Peyer's patch (tissue), 4 donors: ENCODE results near the gene STEAP1B.

ENCODE experiments used
- CTCF ChIP-seq, 6 experiments: fragments of 450-650 bp in 4 of 6; fragments of 200-600 bp in 2 of 6; sonication (generic) in 1 of 6; IDR thresholded peaks; one replicate each; pipeline ENCODE4 v1.5.1; 2017 to 2019; ENCODE audit warnings: antibody characterized with exemption in 6 of 6, mild to moderate bottlenecking in 3 of 6, moderate library complexity in 1 of 6
- POLR2A ChIP-seq, 2 donors: fragments of 450-650 bp; IDR thresholded peaks; one replicate each; pipeline ENCODE4 v1.5.1; 2017; ENCODE audit warnings: antibody characterized with exemption in 2 of 2, mild to moderate bottlenecking in 2 of 2, moderate library complexity in 2 of 2

- no peak for TF ChIP-seq CTCF (IDR thresholded peaks at IDR 0.05)
- no peak for TF ChIP-seq POLR2A (IDR thresholded peaks at IDR 0.05)
Observed at GRCh38 chr7:22372863-22373262, 127.1 kb downstream of the STEAP1B start.
